ENCODE results near the gene SUCLG2.

SUCLG2 gene

GRCh38 chr3:67635806-67636205, 18.6 kb downstream of the SUCLG2 start (continued):
- TF ChIP-seq, protein P1, sequence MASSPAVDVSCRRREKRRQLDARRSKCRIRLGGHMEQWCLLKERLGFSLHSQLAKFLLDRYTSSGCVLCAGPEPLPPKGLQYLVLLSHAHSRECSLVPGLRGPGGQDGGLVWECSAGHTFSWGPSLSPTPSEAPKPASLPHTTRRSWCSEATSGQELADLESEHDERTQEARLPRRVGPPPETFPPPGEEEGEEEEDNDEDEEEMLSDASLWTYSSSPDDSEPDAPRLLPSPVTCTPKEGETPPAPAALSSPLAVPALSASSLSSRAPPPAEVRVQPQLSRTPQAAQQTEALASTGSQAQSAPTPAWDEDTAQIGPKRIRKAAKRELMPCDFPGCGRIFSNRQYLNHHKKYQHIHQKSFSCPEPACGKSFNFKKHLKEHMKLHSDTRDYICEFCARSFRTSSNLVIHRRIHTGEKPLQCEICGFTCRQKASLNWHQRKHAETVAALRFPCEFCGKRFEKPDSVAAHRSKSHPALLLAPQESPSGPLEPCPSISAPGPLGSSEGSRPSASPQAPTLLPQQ (tag by site-specific recombination; IDR thresholded peaks at IDR 0.05) = no peak
- TF ChIP-seq, protein P2, sequence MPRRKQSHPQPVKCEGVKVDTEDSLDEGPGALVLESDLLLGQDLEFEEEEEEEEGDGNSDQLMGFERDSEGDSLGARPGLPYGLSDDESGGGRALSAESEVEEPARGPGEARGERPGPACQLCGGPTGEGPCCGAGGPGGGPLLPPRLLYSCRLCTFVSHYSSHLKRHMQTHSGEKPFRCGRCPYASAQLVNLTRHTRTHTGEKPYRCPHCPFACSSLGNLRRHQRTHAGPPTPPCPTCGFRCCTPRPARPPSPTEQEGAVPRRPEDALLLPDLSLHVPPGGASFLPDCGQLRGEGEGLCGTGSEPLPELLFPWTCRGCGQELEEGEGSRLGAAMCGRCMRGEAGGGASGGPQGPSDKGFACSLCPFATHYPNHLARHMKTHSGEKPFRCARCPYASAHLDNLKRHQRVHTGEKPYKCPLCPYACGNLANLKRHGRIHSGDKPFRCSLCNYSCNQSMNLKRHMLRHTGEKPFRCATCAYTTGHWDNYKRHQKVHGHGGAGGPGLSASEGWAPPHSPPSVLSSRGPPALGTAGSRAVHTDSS (tag by site-specific recombination; IDR thresholded peaks at IDR 0.05) = no peak
- no peak for TF ChIP-seq ZBTB17 (tag by site-specific recombination; IDR thresholded peaks at IDR 0.05)
- TF ChIP-seq, protein P3, sequence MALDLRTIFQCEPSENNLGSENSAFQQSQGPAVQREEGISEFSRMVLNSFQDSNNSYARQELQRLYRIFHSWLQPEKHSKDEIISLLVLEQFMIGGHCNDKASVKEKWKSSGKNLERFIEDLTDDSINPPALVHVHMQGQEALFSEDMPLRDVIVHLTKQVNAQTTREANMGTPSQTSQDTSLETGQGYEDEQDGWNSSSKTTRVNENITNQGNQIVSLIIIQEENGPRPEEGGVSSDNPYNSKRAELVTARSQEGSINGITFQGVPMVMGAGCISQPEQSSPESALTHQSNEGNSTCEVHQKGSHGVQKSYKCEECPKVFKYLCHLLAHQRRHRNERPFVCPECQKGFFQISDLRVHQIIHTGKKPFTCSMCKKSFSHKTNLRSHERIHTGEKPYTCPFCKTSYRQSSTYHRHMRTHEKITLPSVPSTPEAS (tag by site-specific recombination; IDR thresholded peaks at IDR 0.05) = no peak
- TF ChIP-seq, protein P4, sequence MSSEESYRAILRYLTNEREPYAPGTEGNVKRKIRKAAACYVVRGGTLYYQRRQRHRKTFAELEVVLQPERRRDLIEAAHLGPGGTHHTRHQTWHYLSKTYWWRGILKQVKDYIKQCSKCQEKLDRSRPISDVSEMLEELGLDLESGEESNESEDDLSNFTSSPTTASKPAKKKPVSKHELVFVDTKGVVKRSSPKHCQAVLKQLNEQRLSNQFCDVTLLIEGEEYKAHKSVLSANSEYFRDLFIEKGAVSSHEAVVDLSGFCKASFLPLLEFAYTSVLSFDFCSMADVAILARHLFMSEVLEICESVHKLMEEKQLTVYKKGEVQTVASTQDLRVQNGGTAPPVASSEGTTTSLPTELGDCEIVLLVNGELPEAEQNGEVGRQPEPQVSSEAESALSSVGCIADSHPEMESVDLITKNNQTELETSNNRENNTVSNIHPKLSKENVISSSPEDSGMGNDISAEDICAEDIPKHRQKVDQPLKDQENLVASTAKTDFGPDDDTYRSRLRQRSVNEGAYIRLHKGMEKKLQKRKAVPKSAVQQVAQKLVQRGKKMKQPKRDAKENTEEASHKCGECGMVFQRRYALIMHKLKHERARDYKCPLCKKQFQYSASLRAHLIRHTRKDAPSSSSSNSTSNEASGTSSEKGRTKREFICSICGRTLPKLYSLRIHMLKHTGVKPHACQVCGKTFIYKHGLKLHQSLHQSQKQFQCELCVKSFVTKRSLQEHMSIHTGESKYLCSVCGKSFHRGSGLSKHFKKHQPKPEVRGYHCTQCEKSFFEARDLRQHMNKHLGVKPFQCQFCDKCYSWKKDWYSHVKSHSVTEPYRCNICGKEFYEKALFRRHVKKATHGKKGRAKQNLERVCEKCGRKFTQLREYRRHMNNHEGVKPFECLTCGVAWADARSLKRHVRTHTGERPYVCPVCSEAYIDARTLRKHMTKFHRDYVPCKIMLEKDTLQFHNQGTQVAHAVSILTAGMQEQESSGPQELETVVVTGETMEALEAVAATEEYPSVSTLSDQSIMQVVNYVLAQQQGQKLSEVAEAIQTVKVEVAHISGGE (tag by site-specific recombination; conservative IDR thresholded peaks at IDR 0.05; ENCODE audit: low read depth) = no peak
- TF ChIP-seq PRDM2 (tag by site-specific recombination; IDR thresholded peaks at IDR 0.05; ENCODE audit: borderline replicate concordance) = no peak
- TF ChIP-seq ZNF768 (tag by site-specific recombination; IDR thresholded peaks at IDR 0.05) = no peak
- no peak for TF ChIP-seq WT1 (tag by site-specific recombination; IDR thresholded peaks at IDR 0.05)
- no peak for TF ChIP-seq GLI2 (tag by site-specific recombination; IDR thresholded peaks at IDR 0.05; ENCODE audit: borderline replicate concordance, low read depth)
- TF ChIP-seq ZIC2 (tag by site-specific recombination; IDR thresholded peaks at IDR 0.05) = no peak
- no peak for TF ChIP-seq ZNF792 (tag by site-specific recombination; IDR thresholded peaks at IDR 0.05)
- TF ChIP-seq ZNF366 (tag by site-specific recombination; conservative IDR thresholded peaks at IDR 0.05) = no peak

DNA sequence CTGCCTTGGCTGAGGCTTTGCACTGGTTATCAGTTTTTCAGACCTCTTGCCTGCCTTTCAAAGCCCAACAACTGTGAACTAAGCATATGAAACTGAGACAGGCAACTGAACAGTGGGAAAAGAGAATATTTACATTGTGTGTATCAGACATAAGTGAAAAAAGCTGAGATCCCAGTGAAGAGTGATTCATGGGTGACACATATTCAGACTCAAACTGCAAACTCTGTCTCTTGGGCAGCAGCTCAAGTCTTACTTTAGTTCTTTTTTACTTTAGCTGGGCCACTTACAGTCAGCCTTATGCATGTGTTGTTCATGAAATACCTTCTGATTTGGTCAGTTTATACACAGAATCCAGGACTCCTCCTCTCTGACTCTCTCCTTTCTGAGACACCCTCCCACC, 19.2 kb downstream of the SUCLG2 start:
- no peak overlapping the region for H3K27ac ChIP-seq (ENCODE audit: extremely low read depth, low read depth, low read length)
- H3K36me3 ChIP-seq (ENCODE audit: control insufficient read depth in 2 of 2, insufficient read depth in 1 of 2, low read length in 2 of 2) = no peaks in the 10 kb centered on the region
- H3K9me3 ChIP-seq (ENCODE audit: control insufficient read depth, insufficient read depth, low read depth, low read length) = no peaks in the 10 kb centered on the region
- H3K4me3 ChIP-seq (ENCODE audit: low read depth, low read length) = no peak overlapping the region
- ChIA-PET POLR2A (no interaction called here), CTCF (no interaction called here)
- no peaks in the 10 kb centered on the region for H3K4me1 ChIP-seq (ENCODE audit: control insufficient read depth, insufficient read depth, low read length)
- TF ChIP-seq ZNF362 (tag by site-specific recombination; IDR thresholded peaks at IDR 0.05) (no peak), ZNF202 (tag by site-specific recombination; IDR thresholded peaks at IDR 0.05; ENCODE audit: borderline replicate concordance) (no peak), ZNF121 (tag by site-specific recombination; IDR thresholded peaks at IDR 0.05) (no peak), ZNF555 (tag by site-specific recombination; conservative IDR thresholded peaks at IDR 0.05) (no peak), ZNF670 (tag by site-specific recombination; IDR thresholded peaks at IDR 0.05; ENCODE audit: low read depth) (no peak), ZNF114 (tag by site-specific recombination; IDR thresholded peaks at IDR 0.05) (no peak), ZNF133 (tag by site-specific recombination; IDR thresholded peaks at IDR 0.05) (no peak)
- TF ChIP-seq, protein P5, sequence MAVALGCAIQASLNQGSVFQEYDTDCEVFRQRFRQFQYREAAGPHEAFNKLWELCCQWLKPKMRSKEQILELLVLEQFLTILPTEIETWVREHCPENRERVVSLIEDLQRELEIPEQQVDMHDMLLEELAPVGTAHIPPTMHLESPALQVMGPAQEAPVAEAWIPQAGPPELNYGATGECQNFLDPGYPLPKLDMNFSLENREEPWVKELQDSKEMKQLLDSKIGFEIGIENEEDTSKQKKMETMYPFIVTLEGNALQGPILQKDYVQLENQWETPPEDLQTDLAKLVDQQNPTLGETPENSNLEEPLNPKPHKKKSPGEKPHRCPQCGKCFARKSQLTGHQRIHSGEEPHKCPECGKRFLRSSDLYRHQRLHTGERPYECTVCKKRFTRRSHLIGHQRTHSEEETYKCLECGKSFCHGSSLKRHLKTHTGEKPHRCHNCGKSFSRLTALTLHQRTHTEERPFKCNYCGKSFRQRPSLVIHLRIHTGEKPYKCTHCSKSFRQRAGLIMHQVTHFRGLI (tag by site-specific recombination; IDR thresholded peaks at IDR 0.05) = no peak
